Liver (tissue), 3 donors: ENCODE data around the gene HCK.

Experiments
- ATF3 ChIP-seq: IDR thresholded peaks from 2 replicates; pipeline ENCODE4 v1.6.1; 2016; ENCODE audit warnings: antibody characterized with exemption
- CTCF ChIP-seq: fragments of 150-350 bp; IDR thresholded peaks from 2 replicates; pipeline ENCODE4 v1.5.1; 2017; ENCODE audit warnings: improper control_type of control experiment, low read depth, low read length; ENCODE audit not compliant: missing input control
- EGR1 ChIP-seq, 2 donors: IDR thresholded peaks; 2 replicates each; pipeline ENCODE4 v1.6.1; 2016 to 2018; ENCODE audit warnings: antibody characterized with exemption in 2 of 2, low read depth in 2 of 2
- FOXA2 ChIP-seq: IDR thresholded peaks from 2 replicates; pipeline ENCODE4 v1.6.1; 2016; ENCODE audit warnings: antibody characterized with exemption
- HNF4G ChIP-seq: IDR thresholded peaks from 2 replicates; pipeline ENCODE4 v1.6.1; 2016; ENCODE audit warnings: antibody characterized with exemption
- JUND ChIP-seq, 2 donors: IDR thresholded peaks; 2 replicates each; pipeline ENCODE4 v1.6.1; 2016; ENCODE audit warnings: antibody characterized with exemption in 2 of 2
- MAX ChIP-seq: IDR thresholded peaks from 2 replicates; pipeline ENCODE4 v1.6.1; 2016; ENCODE audit warnings: antibody characterized with exemption
- RAD21 ChIP-seq, 2 donors: IDR thresholded peaks; 2 replicates each; pipeline ENCODE4 v1.6.1; 2016; ENCODE audit warnings: antibody characterized with exemption in 2 of 2, mild to moderate bottlenecking in 2 of 2
- RXRA ChIP-seq, 2 donors: IDR thresholded peaks; 2 replicates each; pipeline ENCODE4 v1.6.1; 2017 to 2018; ENCODE audit warnings: antibody characterized with exemption in 2 of 2, mild to moderate bottlenecking in 1 of 2
- SP1 ChIP-seq: IDR thresholded peaks from 2 replicates; pipeline ENCODE4 v1.6.1; 2018; ENCODE audit warnings: antibody characterized with exemption, mild to moderate bottlenecking
- TAF1 ChIP-seq: conservative IDR thresholded peaks from 2 replicates; pipeline ENCODE4 v1.6.1; 2016; ENCODE audit warnings: antibody characterized with exemption, mild to moderate bottlenecking
- YY1 ChIP-seq: IDR thresholded peaks from 2 replicates; pipeline ENCODE4 v1.6.1; 2016; ENCODE audit warnings: antibody characterized with exemption, mild to moderate bottlenecking
- ZBTB33 ChIP-seq: IDR thresholded peaks from 2 replicates; pipeline ENCODE4 v1.6.1; 2016; ENCODE audit warnings: antibody characterized with exemption
- donor health status: healthy.
- donor health status: healthy.

GRCh38 chr20:32056708-32057483 is 4.9 kb downstream of the HCK start:
- no peak for TF ChIP-seq CTCF
- no peak for TF ChIP-seq RAD21 (IDR thresholded peaks at IDR 0.05)
- TF ChIP-seq MAX: no peak
- TF ChIP-seq YY1: no peak
- no peak for TF ChIP-seq ZBTB33
- no peak for TF ChIP-seq TAF1
- TF ChIP-seq EGR1 (IDR thresholded peaks at IDR 0.05; ENCODE audit: low read depth in 2 of 2): no peak
- no peak for TF ChIP-seq ATF3
- TF ChIP-seq SP1: no peak
- no peak for TF ChIP-seq FOXA2
- no peak for TF ChIP-seq HNF4G
- TF ChIP-seq JUND (IDR thresholded peaks at IDR 0.05): no peak
- TF ChIP-seq RXRA (IDR thresholded peaks at IDR 0.05): no peak
